ENCODE results near the gene ASIC4. TPM values are rescaled to one million over a fixed set of nuclear protein-coding genes. Genes with fewer than 3 reads are reported as not detected.

The ASIC4 gene
- total and polyA plus RNA-seq, 2 of the 4 experiments (the other 2 are of a cell fraction), result 0.10 TPM; not detected in 1

DNA sequence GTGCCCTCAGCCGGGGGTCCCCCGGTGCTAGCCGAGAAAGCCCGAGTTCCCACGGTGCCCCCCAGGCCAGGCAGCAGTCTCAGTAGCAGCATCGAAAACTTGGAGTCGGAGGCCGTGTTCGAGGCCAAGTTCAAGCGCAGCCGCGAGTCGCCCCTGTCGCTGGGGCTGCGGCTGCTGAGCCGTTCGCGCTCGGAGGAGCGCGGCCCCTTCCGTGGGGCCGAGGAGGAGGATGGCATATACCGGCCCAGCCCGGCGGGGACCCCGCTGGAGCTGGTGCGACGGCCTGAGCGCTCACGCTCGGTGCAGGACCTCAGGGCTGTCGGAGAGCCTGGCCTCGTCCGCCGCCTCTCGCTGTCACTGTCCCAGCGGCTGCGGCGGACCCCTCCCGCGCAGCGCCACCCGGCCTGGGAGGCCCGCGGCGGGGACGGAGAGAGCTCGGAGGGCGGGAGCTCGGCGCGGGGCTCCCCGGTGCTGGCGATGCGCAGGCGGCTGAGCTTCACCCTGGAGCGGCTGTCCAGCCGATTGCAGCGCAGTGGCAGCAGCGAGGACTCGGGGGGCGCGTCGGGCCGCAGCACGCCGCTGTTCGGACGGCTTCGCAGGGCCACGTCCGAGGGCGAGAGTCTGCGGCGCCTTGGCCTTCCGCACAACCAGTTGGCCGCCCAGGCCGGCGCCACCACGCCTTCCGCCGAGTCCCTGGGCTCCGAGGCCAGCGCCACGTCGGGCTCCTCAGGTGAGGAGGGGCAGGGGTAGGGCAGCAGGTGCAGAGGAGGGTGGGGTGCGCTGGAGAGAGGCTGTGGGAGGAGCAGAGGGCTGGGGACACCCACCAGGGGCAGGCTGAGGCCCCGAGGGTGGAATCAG lies 29.7 kb upstream of the ASIC4 start:
- H2AK5ac ChIP-seq (ENCODE audit: low read depth, low read length), result no peak overlapping the region
- in situ Hi-C loops (cut with MboI; ENCODE audit: low sequenced_read_pairs) (no loop called here), intact Hi-C loops (cut with micrococcal nuclease) (no loop called here), dilution Hi-C loops (cut with HindIII; ENCODE audit: low sequenced_read_pairs, unreplicated experiment) (no loop called here)
- H4K20me1 ChIP-seq (ENCODE audit: insufficient read depth, low read length), result no peaks in the 10 kb centered on the region
- peaks cover 41% of the 10 kb centered on the region for H3K36me3 ChIP-seq (ENCODE audit: control insufficient read depth, insufficient read depth, low read length)
- ChIA-PET POLR2A (ENCODE audit: unreplicated experiment) (no interaction called here), CTCF (interaction anchor here (1.0 to 1.5 kb wide), 2 partner anchors 10 to 11 kb away, joined by 3 read pairs; no protein-coding TSS in a partner anchor)
- WGBS, 2 experiments (ENCODE audit: extremely low coverage in 2 of 2, insufficient read length in 1 of 2), result 41% methylated on average over 49 of the region's 89 CpGs; no CpG with 5 or more reads in 1 of the 2 experiments
- no TSS peak for BruUV-seq (replicated peaks)
- H2BK5ac ChIP-seq (ENCODE audit: low read depth, low read length, poor library complexity, severe bottlenecking), result no peak overlapping the region
- H2BK120ac ChIP-seq (ENCODE audit: low read depth, low read length), result no peak overlapping the region
- H4K91ac ChIP-seq (ENCODE audit: insufficient read depth, low read depth, low read length), result no peak overlapping the region
- DNase-seq, result no peak
- no peak overlapping the region for H2BK15ac ChIP-seq (ENCODE audit: low read depth, low read length)
- H2AFZ ChIP-seq (replicated peaks; ENCODE audit: low read length, poor library complexity), result no peak overlapping the region
- no peak overlapping the region for H4K5ac ChIP-seq (ENCODE audit: low read depth, low read length)
- no peak overlapping the region for H3K4ac ChIP-seq (ENCODE audit: low read depth, low read length)
- H3K4me1 ChIP-seq (ENCODE audit: control insufficient read depth, insufficient read depth, low read length), result no peaks in the 10 kb centered on the region
- no peak overlapping the region for H3K14ac ChIP-seq (replicated peaks; ENCODE audit: low read depth, low read length)
- no peak for ATAC-seq (ENCODE audit: low read depth)
- no peak overlapping the region for H3K23ac ChIP-seq (ENCODE audit: low read depth, low read length)
- H3K9me3 ChIP-seq (ENCODE audit: control insufficient read depth, insufficient read depth, low read length), result no peaks in the 10 kb centered on the region
- TF ChIP-seq NFE2L2 (IDR thresholded peaks at IDR 0.05; ENCODE audit: low read depth, low read length) (no peak), MAZ (IDR thresholded peaks at IDR 0.05; ENCODE audit: borderline replicate concordance, low read depth, low read length) (no peak), MAFK (IDR thresholded peaks at IDR 0.05; ENCODE audit: low read depth, low read length) (no peak), POLR2A (IDR thresholded peaks at IDR 0.05; ENCODE audit: low read depth, low read length) (no peak), CEBPB (IDR thresholded peaks at IDR 0.05; ENCODE audit: low read depth, low read length) (no peak), RCOR1 (IDR thresholded peaks at IDR 0.05; ENCODE audit: insufficient replicate concordance, low read length) (no peak), MXI1 (IDR thresholded peaks at IDR 0.05; ENCODE audit: borderline replicate concordance, low read depth, low read length) (no peak), SMC3 (IDR thresholded peaks at IDR 0.05; ENCODE audit: low read depth, low read length) (no peak), RFX5 (IDR thresholded peaks at IDR 0.05; ENCODE audit: low read depth, low read length) (no peak), CHD1 (IDR thresholded peaks at IDR 0.05; ENCODE audit: low read depth, low read length) (no peak)
- TF ChIP-seq, protein P1, sequence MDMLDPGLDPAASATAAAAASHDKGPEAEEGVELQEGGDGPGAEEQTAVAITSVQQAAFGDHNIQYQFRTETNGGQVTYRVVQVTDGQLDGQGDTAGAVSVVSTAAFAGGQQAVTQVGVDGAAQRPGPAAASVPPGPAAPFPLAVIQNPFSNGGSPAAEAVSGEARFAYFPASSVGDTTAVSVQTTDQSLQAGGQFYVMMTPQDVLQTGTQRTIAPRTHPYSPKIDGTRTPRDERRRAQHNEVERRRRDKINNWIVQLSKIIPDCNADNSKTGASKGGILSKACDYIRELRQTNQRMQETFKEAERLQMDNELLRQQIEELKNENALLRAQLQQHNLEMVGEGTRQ (IDR thresholded peaks at IDR 0.05; ENCODE audit: low read depth, low read length), result no peak
- TF ChIP-seq, protein P2, sequence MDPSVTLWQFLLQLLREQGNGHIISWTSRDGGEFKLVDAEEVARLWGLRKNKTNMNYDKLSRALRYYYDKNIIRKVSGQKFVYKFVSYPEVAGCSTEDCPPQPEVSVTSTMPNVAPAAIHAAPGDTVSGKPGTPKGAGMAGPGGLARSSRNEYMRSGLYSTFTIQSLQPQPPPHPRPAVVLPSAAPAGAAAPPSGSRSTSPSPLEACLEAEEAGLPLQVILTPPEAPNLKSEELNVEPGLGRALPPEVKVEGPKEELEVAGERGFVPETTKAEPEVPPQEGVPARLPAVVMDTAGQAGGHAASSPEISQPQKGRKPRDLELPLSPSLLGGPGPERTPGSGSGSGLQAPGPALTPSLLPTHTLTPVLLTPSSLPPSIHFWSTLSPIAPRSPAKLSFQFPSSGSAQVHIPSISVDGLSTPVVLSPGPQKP (IDR thresholded peaks at IDR 0.05; ENCODE audit: borderline replicate concordance, low read depth, low read length), result no peak
- TF ChIP-seq, protein P3, sequence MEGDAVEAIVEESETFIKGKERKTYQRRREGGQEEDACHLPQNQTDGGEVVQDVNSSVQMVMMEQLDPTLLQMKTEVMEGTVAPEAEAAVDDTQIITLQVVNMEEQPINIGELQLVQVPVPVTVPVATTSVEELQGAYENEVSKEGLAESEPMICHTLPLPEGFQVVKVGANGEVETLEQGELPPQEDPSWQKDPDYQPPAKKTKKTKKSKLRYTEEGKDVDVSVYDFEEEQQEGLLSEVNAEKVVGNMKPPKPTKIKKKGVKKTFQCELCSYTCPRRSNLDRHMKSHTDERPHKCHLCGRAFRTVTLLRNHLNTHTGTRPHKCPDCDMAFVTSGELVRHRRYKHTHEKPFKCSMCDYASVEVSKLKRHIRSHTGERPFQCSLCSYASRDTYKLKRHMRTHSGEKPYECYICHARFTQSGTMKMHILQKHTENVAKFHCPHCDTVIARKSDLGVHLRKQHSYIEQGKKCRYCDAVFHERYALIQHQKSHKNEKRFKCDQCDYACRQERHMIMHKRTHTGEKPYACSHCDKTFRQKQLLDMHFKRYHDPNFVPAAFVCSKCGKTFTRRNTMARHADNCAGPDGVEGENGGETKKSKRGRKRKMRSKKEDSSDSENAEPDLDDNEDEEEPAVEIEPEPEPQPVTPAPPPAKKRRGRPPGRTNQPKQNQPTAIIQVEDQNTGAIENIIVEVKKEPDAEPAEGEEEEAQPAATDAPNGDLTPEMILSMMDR (conservative IDR thresholded peaks at IDR 0.05; ENCODE audit: low read depth, low read length), result no peak
- H3K4me2 ChIP-seq (ENCODE audit: low read depth, low read length), result no peak overlapping the region
- H3K27ac ChIP-seq (ENCODE audit: insufficient read depth, low read length), result no peak overlapping the region
- H3K9ac ChIP-seq (ENCODE audit: low read depth, low read length), result no peak overlapping the region
- no peak overlapping the region for H3K56ac ChIP-seq (ENCODE audit: extremely low read depth, insufficient read depth, low read length)
- H2AK9ac ChIP-seq (replicated peaks; ENCODE audit: low read depth, low read length, poor library complexity), result no peak overlapping the region
- H3K9me1 ChIP-seq (ENCODE audit: insufficient read depth, low read length), result no peaks in the 10 kb centered on the region
- H2BK20ac ChIP-seq (ENCODE audit: low read depth, low read length), result no peak overlapping the region
- H3K27me3 ChIP-seq (ENCODE audit: control insufficient read depth, insufficient read depth, low read length), result no peaks in the 10 kb centered on the region
- no peak overlapping the region for H4K8ac ChIP-seq (ENCODE audit: low read depth in 2 of 2, low read length in 2 of 2)
- no peaks in the 10 kb centered on the region for H3K79me1 ChIP-seq (ENCODE audit: low read depth in 1 of 2, low read length in 2 of 2)
- H3K18ac ChIP-seq (ENCODE audit: low read depth, low read length), result no peak overlapping the region
- H3K4me3 ChIP-seq (ENCODE audit: insufficient read depth, low read depth, low read length), result no peak overlapping the region
